B cell (primary cell): ENCODE measurements around the gene DLGAP5.

Experiments
- CTCF ChIP-seq: fragments of 200-600 bp; IDR thresholded peaks from one replicate; pipeline ENCODE4 v1.8.0; 2022; ENCODE audit warnings: antibody characterized with exemption, mild to moderate bottlenecking
- EZH2 ChIP-seq: IDR thresholded peaks from 2 replicates; pipeline ENCODE4 v1.6.1; 2012; ENCODE audit warnings: borderline replicate concordance, low read depth, mild to moderate bottlenecking, moderate library complexity, low read length; ENCODE audit not compliant: insufficient read depth, poor library complexity, severe bottlenecking

- no peak for TF ChIP-seq CTCF
- TF ChIP-seq EZH2 = no peak
Observed at GRCh38 chr14:55146425-55146824, 45.0 kb downstream of the DLGAP5 start.
